GM13976 (cell line): ENCODE measurements around the gene OR10G3.
A peak's percentile ranks its signal among the peaks of the same experiment; 100 is the strongest.

Experiments
- DNase-seq: peaks from one replicate; pipeline ENCODE4 v3.0.0; 2012; ENCODE audit warnings: low spot score
- in situ Hi-C: fragments of 300-500 bp; cut with MboI; formaldehyde crosslinking; loops from one replicate; pipeline ENCODE4 v1.12.0; 2022; ENCODE audit warnings: low sequenced_read_pairs, mixed read lengths, inconsistent platforms; ENCODE audit not compliant: unreplicated experiment
- TF ChIP-seq, protein P1 (sequence below): IDR thresholded peaks from 2 replicates; pipeline ENCODE4 v1.5.1; 2012; ENCODE audit warnings: borderline replicate concordance, mild to moderate bottlenecking; ENCODE audit not compliant: insufficient read depth; ENCODE audit errors: extremely low read depth, missing control alignments, control extremely low read depth

The OR10G3 gene

DNA sequence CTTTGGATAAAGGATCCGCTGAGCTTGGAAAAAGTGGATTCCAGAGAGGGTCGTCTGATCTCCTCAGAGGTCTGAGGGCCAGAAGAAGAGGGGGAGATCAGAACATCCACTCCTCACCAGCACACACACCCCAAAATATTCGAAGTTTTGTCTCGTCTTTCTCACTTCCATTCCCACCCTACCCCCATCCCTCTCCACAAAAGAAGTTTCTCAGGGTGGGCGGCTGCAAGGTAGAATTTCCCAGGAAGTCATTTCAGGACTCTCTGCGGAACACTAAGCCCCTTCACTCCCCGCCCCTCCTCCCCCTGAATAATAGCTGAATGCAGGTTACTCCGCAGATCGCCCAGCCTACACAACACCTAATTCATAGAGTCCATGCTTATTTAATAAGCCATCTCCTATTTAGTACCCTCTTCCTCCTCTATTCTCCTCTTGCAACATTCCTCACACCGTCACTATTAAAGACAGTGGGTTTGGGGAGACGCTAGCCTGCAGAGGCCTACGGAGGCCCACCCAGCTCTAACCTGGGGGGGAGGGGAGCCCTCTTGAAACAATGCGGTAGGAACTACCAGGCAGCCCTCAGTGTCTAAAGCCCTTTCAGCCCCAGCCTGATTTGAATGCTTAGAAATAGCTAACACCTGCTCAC lies 53.1 kb downstream of the OR10G3 start:
- DNase-seq: no peak
- in situ Hi-C loops: no loop called here
- TF ChIP-seq, protein P1, sequence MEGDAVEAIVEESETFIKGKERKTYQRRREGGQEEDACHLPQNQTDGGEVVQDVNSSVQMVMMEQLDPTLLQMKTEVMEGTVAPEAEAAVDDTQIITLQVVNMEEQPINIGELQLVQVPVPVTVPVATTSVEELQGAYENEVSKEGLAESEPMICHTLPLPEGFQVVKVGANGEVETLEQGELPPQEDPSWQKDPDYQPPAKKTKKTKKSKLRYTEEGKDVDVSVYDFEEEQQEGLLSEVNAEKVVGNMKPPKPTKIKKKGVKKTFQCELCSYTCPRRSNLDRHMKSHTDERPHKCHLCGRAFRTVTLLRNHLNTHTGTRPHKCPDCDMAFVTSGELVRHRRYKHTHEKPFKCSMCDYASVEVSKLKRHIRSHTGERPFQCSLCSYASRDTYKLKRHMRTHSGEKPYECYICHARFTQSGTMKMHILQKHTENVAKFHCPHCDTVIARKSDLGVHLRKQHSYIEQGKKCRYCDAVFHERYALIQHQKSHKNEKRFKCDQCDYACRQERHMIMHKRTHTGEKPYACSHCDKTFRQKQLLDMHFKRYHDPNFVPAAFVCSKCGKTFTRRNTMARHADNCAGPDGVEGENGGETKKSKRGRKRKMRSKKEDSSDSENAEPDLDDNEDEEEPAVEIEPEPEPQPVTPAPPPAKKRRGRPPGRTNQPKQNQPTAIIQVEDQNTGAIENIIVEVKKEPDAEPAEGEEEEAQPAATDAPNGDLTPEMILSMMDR: no peak

DNA sequence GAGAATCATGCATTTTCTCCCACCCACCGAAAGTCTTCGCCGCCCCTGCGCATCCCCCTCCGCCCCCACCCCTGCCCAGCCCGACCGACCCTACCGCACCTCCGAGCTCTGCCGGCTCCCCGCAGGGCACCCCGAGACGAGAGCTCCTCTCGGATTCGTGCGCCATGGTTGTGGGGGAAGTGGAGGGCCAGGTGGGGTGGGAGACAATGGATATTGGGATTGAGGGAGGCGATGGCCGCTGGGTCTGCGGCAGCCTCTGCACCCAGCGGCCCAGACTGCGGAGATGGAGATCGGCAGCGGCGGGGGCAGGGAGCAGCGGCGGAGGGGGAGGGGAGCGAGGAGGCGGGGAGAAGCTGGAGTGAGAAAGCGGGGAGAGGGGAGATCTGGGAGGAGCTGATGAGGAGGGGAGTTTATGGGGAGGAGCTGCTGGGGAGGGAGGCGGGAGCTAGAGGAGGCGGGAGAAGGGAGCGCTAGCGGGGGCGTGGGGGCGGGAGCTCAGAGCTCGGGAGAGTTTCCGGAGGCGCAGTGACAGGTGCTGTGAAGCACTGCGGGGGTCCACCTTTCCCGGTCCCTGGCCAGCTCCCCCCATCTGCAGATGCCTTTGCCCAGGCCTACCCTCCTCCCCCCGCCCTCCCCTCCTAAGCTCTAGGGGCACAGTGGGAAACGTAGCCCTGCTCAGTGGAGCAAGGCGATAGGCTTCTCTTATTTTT lies 53.8 kb downstream of the OR10G3 start, which contains the start of gene SALL2:
Gene SALL2 (minus strand): TSS at position 385 of the 710 bp plus-strand sequence. CDS start 219 bp downstream, at position 166.
- TF ChIP-seq, protein P1: no peak
- DNase-seq: peak; percentile 86
- in situ Hi-C loops: no loop called here

DNA sequence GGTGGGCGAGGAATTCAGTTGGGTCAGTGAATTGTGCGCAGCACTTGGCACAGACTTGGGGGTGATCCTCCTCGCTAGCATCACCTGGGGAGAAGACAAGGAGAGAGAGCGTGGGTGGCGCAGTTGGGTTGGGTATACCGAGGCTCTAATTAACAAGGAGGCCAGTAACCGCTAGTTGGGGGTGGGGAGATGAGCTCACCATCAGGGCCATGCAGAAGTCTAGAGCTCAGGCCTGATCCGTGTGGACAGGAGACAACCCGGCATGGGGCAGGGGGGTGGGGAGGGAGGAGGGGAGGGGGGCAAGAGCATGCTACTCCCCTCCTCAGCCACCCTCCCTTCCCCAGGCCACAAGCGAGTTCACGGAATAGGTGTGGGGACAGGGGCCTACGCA lies 54.3 kb downstream of the OR10G3 start:
- TF ChIP-seq, protein P1: no peak
- in situ Hi-C loops: no loop called here
- no peak for DNase-seq

DNA sequence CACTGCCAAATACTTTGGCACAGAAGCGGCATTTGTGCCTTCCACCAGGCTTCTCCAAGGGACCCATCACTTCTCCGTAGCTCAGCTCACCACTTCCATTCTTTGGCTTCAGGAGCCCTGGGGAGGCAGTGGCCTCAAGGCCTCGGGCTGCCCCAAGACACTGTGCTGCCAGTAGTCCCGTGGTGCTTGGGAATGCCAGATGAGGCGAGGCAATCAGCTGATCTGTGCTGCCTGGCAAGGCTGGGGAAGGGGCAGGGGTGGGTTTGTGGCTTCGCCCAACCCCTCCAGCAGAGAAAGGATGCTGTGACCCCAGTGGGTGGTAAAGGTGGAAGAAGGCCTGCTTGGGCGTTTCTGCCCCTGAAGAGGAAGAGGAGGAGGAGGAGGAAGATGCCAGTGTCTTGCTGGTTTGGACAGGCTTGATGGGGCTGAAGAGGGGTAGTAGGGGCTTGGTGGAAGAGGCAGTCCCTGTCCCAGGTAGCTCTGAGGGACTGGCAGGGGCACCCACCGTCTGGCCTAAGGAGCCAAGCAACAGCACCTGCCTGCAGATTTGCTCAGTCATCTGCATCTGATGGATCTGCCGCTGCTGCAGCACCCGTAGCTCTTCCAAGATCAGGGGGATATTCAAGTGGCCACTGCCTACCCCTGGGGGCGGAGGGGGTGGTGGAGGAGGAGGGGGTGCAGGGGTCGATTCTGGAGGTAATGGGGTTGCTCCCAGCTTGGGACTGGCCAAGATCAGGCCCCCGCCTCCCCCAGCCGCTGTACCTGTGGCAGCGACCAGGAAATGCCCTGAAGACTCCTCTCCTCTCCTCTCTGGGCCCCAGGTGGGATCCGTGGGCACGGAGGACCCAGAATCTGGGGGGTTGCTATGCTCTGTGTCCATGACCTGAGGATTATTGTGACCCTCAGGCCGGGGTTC lies 55.0 kb downstream of the OR10G3 start:
- TF ChIP-seq, protein P1: no peak
- DNase-seq: no peak
- in situ Hi-C loops: no loop called here

DNA sequence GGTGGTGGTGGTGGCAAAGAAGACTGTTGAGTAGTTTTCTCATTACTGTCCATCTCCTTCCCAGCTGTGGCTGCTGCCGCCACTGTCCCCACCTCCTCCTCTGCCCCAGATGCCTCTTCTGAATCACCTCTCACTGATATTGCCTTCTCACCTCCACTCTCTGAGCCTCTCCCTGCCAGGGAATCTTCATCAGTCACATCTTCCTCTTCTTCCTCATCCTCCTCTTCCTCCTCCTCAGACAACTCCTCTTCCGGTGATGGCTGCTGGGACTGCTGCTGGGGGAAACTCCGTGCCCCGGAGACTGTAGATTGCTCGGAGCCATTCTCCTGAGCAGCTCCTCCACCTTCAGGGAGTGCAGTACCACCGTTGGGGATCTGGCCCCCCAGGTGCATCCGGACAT lies 56.7 kb downstream of the OR10G3 start:
- TF ChIP-seq, protein P1: no peak
- DNase-seq: no peak
- in situ Hi-C loops: no loop called here

DNA sequence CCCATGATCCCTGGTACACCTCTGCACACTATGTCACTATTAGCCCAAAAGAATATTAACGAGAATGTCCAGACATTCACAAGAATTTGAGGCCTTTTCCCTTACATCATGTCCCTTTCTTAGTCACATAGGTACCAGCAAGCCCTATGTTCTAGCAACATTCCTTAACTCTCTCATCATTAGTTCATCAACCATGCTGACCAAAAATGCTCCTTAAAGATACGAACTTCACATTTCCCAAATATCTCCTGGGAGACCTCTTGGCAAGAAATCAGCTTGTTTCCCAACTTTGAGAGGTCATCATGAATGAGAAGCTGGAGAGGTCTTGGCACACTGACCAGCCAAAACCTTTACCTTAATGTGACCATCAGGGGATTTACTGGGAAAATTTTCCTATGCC lies 58.4 kb downstream of the OR10G3 start:
- in situ Hi-C loops: no loop called here
- no peak for DNase-seq
- TF ChIP-seq, protein P1: no peak
